H7 (cell line): ENCODE measurements around the gene OR2S2. TPM values are rescaled to one million over a fixed set of nuclear protein-coding genes. Genes with fewer than 3 reads are reported as not detected.
"Not testable (repeated sequence)": the region's sequence is repeated elsewhere in the genome, so short reads cannot be mapped to it uniquely, and the experiment has no call there.

Experiments
- DNase-seq: peaks from one replicate; pipeline ENCODE4 v3.0.0; 2012
- H3K27me3 ChIP-seq: 2 replicates; pipeline ENCODE4 v1.6.0; 2011; ENCODE audit warnings: mild to moderate bottlenecking, low read length; ENCODE audit not compliant: control insufficient read depth, insufficient read depth
- H3K36me3 ChIP-seq: replicated peaks from 2 replicates; pipeline ENCODE4 v1.5.1; 2011; ENCODE audit warnings: low read length; ENCODE audit not compliant: control insufficient read depth, insufficient read depth
- H3K4me3 ChIP-seq: 2 replicates; pipeline ENCODE4 v1.5.1; 2011; ENCODE audit warnings: low read depth, mild to moderate bottlenecking, control low read depth, low read length, moderate library complexity; ENCODE audit not compliant: insufficient read depth
- total RNA-seq: library from RNA; depleted of rRNA; stranded (reverse); fragments of >200 nt; shearing (Covaris generic); gene quantifications from 2 replicates; pipeline ENCODE4 v1.2.3, GENCODE V29; 2014; rRNA removed

OR2S2 gene
- total RNA-seq = not detected in 2 replicates

GRCh38 chr9:35958104-35958837 is at the start of gene OR2S2:
Gene OR2S2 (minus strand): TSS chr9:35958154. CDS start chr9:35958098, 56 bp downstream.
- Histone ChIP-seq H3K27me3 (peaks cover 2% of the 10 kb centered on the region; the same call in 1 of the 2 replicates), H3K36me3 (no peaks in the 10 kb centered on the region)

GRCh38 chr9:36007316-36007708 is 49.4 kb upstream of the OR2S2 start:
- H3K27me3 ChIP-seq = no peaks in the 10 kb centered on the region; the same call in 1 of the 2 replicates

More at GRCh38 chr9:35958104-35958837, at the start of gene OR2S2:
- no peak within 1 kb of the TSS for H3K4me3 ChIP-seq
- no peak for DNase-seq

GRCh38 chr9:36006549-36007315 is 48.8 kb upstream of the OR2S2 start:
- Histone ChIP-seq H3K4me3 (no peak overlapping the region), H3K36me3 (no peaks in the 10 kb centered on the region), H3K27me3 (no peaks in the 10 kb centered on the region; the same call in 1 of the 2 replicates)
- DNase-seq = no peak

More at GRCh38 chr9:36007316-36007708, 49.4 kb upstream of the OR2S2 start:
- Histone ChIP-seq H3K4me3 (no peak overlapping the region), H3K36me3 (no peaks in the 10 kb centered on the region)
- DNase-seq = no peak

DNA sequence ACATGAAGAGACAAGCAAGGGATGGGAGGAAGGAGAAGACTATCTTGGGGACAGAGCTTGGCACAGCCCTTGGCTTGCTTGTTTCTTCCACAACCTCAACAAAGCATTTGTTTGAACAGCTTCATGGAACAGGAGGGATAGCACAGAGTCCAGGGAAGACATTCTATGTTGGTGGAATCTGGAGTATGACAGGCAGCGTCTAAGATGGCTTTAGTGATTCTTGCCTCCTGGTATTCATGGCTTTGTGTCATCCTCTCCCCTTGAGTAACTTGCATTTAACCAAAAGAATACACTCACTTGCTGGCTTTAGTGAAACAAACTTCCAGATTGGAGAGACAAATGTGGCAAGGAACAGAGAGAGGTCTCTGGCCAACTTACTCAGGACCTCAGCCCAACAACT is 47.9 kb upstream of the OR2S2 start:
- DNase-seq = no peak
- H3K36me3 ChIP-seq = no peaks in the 10 kb centered on the region
- no peak overlapping the region for H3K4me3 ChIP-seq
- no peaks in the 10 kb centered on the region; the same call in none of the 2 replicates for H3K27me3 ChIP-seq

GRCh38 chr9:35998333-35998732 is 40.4 kb upstream of the OR2S2 start:
- Histone ChIP-seq H3K4me3 (no peak overlapping the region), H3K27me3 (no peaks in the 10 kb centered on the region; the same call in 1 of the 2 replicates)
- no peak for DNase-seq

GRCh38 chr9:35997016-35997415 is 39.1 kb upstream of the OR2S2 start:
- DNase-seq, H3K27me3 ChIP-seq, H3K36me3 ChIP-seq, H3K4me3 ChIP-seq: not testable (repeated sequence)

More at GRCh38 chr9:35998333-35998732, 40.4 kb upstream of the OR2S2 start:
- no peaks in the 10 kb centered on the region for H3K36me3 ChIP-seq

- H3K27me3 ChIP-seq = no peaks in the 10 kb centered on the region; the same call in 1 of the 2 replicates
- peak; percentile 19 for DNase-seq
- H3K4me3 ChIP-seq = no peak overlapping the region
- H3K36me3 ChIP-seq = no peaks in the 10 kb centered on the region
These were observed 38.5 kb upstream of the OR2S2 start for GRCh38 chr9:35996358-35996970.

GRCh38 chr9:35994959-35995358 is 37.0 kb upstream of the OR2S2 start:
- no peaks in the 10 kb centered on the region for H3K27me3 ChIP-seq
- DNase-seq = no peak
- H3K4me3 ChIP-seq = no peak overlapping the region
- no peaks in the 10 kb centered on the region for H3K36me3 ChIP-seq

DNA sequence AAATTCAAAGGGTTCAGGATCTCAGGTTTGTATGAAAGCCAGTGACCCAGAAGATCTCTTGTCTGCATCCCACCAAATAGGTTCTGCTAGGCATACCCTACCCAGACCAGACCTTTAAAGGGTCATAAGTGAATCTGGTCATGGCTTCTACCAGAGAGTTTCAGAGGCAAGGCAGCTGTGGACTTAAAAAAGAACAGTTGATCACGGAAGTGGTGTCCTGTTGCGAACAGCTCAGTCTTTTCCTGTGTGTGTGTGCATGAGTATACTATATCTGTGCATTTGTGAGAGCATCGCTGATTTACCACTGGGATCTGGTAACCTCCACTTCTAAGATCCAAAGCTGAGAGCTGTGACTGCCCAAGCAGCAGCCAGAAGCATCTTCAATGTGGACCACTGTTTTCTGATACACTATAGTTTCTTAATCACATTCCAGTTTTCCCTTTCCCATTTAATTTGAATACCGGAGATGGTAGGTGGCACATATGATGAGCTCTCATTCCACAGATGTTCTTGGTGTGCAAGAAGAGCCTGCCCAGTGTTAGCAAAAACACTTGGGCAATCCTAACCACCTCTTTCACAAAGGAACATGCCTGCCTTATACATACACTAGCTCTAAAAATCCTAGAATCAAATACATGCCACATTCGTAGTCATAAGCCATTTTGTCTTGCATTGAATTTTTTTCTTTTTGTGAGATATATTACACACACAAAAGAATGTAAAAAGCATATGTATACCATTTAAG is 36.2 kb upstream of the OR2S2 start:
- Histone ChIP-seq H3K4me3 (no peak overlapping the region), H3K27me3 (no peaks in the 10 kb centered on the region), H3K36me3 (no peaks in the 10 kb centered on the region)
- no peak for DNase-seq

GRCh38 chr9:35993136-35993535 is 35.2 kb upstream of the OR2S2 start:
- DNase-seq, H3K4me3 ChIP-seq, H3K27me3 ChIP-seq, H3K36me3 ChIP-seq: not testable (repeated sequence)

DNA sequence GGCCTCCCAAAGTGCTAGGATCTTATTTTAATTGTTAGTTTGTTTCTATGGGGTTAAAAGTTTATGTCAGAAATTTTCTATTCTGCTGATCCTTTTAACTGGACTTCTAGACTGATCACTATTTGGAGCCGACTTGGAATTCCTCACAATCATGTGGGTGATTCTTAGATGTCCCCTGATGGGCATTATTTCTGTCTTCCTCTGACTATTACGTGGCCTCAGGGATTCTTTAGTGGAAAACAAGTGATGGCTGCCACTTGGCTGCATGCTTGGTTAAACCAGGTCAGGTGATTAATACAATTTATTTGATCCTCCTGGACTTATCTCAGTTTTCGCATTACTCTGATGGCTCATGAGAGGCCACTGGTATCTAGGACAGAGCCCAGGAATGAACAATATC is 32.2 kb upstream of the OR2S2 start:
- Histone ChIP-seq H3K27me3 (no peaks in the 10 kb centered on the region), H3K36me3 (no peaks in the 10 kb centered on the region), H3K4me3 (no peak overlapping the region)
- DNase-seq = no peak

DNA sequence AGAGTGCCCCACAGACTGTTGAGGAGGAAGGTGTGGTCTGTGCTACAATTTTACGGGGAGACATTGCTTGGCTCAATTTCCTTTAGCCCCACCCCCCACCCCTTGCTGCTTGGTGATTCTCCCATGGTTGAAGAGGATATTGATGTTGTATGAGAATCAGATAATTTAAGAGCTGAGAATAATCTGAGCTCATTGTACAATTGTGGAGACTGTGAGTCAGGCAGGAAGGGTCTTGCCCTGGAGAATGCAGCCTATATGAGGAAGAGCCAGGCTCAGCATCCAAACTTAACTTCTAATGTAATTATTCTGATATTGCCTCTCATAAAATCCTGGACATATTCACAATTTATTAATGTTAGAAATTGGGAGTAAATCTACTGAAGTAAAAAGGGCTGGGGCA is 26.1 kb upstream of the OR2S2 start:
- H3K27me3 ChIP-seq = no peaks in the 10 kb centered on the region
- no peak for DNase-seq

GRCh38 chr9:35981699-35982098 is 23.7 kb upstream of the OR2S2 start:
- no peak overlapping the region for H3K4me3 ChIP-seq
- H3K36me3 ChIP-seq = no peaks in the 10 kb centered on the region
- DNase-seq = no peak
- no peaks in the 10 kb centered on the region for H3K27me3 ChIP-seq

More for the DNA sequence above, 26.1 kb upstream of the OR2S2 start:
- H3K36me3 ChIP-seq = no peaks in the 10 kb centered on the region
- no peak overlapping the region for H3K4me3 ChIP-seq
